A172 (cell line): ENCODE data around the gene CAMK1D. TPM values are rescaled to one million over a fixed set of nuclear protein-coding genes. Genes with fewer than 3 reads are reported as not detected.
A peak's percentile ranks its signal among the peaks of the same experiment; 100 is the strongest.
"Not testable (repeated sequence)": the region's sequence is repeated elsewhere in the genome, so short reads cannot be mapped to it uniquely, and the experiment has no call there.

ENCODE experiments used
- DNase-seq: peaks from one replicate; pipeline ENCODE4 v3.0.0-alpha.2; 2015; ENCODE audit warnings: low spot score
- total RNA-seq: library from RNA; depleted of rRNA; stranded (reverse); fragments of >200 nt; shearing (Covaris generic); gene quantifications from 2 replicates; pipeline ENCODE4 v1.2.3, GENCODE V29; 2014

The CAMK1D gene
- total RNA-seq, 1 experiment from 2014 or later, result 2.6 TPM

DNA sequence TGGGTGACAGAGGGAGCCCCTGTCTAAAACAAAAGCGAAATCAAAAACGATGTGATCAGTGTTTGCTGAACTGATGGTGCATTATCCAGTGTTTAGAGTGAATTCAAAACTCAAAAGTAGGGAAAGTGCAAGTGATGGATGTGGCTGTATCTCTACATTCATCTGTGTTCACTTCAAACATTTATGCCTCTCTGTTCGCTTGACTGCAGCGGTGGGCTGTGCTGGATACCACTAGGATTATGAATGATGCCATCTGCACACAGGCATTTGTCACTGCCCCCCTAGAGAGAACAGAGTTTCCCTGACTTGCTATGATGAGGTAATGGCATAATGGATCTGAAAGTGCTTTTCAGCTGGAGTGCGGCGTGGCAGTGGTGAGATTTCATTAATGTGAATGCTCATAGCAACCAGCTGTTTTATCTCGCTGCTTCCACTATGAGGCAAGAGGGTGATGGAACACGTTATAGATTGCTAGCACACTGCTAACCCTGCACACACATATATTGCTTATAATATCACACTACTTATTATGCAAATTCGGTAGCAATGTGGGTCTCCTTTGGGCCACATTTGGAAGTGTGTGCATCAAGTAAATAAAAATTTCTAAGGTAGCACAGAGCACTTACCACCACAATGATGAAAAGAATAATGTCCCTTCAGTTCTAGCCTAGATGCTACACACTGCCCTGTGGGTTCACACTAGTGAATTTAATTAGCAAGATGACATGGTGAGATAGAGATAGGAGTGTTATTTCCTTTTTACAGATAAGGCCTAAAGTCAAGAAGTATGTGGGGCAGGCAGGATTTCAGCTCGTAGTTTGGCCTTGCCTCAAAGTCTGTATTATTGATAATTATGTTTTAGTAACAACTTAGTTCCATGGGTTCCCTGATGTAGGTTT is 164.7 kb downstream of the CAMK1D start:
- DNase-seq, result no peak

DNA sequence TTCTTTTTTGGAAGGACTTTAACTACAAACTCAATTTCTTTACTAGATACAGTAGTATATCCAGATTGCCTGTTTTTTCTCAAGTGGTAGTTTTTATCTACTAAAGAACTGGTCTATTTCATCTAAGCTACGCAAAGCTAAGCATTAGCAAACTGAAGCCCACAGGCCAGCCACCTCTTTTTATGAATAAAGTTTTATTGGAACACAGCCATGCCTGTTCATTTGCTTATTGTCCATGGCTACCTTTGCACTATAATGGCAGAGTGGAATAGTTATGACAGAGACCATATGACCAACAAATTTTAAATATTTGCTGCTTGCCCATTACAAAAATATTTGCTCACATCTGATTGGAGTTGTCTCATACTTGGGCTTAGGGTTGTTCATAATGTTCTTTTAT is 168.7 kb downstream of the CAMK1D start:
- no peak for DNase-seq

GRCh38 chr10:12521423-12521822 is 172.1 kb downstream of the CAMK1D start:
- DNase-seq, result no peak

- no peak for DNase-seq
These were observed 177.0 kb downstream of the CAMK1D start for GRCh38 chr10:12526311-12526710.

DNA sequence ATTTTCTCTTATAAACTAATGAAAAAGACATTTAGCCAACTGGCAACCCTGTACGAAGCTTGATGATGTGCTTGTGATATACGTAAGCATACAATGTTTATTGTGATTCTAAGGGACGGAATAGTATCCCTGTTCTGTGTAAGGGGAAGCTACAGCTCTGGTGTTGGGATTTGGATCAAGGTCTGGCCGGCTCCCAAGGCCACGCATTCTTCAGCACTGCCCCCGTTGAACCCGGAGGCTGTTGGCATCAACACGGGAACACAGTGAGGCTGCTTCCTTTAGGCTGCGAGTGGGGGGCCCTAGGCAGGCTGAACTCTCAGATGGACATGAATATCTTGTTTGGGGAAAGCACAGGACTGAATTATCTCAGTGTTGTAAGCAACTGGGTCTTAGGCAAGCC is 180.6 kb downstream of the CAMK1D start:
- no peak for DNase-seq

GRCh38 chr10:12531305-12532220 is 182.2 kb downstream of the CAMK1D start:
- DNase-seq, result no peak

GRCh38 chr10:12533151-12533550 is 183.8 kb downstream of the CAMK1D start:
- DNase-seq, result peak; percentile 33

DNA sequence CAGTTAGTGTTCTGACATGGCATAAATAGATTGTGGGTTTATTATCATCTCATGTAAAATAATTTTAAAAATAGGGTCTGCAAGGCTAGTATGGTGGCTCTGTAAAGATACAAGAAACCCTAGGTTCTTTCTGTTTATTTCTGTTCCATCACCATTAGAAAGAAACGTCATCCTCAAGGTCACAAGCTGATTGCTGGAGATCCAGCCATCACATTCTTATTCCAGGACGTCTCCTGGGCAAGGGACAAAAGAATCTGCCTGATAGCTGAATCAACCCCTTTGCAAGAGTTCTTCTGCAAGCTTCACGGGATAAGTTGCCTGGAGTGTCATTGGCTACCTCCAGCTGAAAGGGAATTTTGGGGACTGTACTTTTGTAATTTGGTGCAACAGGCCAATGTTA is 184.4 kb downstream of the CAMK1D start:
- DNase-seq, result no peak

DNA sequence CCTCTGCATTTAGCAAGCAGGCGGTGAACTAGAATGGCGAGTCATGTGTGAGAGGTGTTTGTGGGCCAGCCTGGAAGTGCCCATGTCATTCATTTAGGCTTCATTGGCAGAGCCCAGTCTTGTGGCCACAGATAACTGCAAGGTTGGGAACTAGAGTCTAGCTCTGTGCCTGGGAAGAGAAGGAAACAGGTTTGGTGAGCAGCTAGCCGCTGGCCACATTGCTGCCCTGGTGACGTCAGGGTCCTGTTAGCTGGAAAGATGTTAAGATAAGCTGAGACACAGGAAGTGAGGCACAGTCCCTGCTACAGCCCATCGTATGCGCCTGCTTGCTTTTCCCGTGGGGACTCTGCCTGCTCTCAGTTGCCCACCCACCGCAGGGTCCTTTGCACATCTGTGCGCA is 185.5 kb downstream of the CAMK1D start:
- DNase-seq, result peak; percentile 16

DNA sequence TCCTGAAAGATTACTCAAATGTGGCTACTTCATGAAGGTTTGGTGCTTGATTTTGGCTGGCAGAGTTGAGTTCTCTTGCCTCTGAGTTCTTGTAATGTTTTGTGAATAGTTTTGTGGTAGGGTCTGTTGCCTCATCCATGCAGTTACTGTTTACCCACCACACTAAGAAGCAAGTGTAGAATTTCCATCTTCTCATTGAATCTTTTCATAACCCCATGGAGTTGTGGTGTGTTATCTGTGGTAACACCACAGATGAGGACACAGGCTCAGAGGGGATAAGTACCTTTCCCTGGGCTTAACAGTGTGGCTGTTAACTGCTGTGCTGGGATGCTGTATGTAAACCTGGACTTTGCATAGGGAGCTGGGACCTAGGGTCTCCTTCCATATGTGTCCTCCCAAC is 186.3 kb downstream of the CAMK1D start:
- no peak for DNase-seq

DNA sequence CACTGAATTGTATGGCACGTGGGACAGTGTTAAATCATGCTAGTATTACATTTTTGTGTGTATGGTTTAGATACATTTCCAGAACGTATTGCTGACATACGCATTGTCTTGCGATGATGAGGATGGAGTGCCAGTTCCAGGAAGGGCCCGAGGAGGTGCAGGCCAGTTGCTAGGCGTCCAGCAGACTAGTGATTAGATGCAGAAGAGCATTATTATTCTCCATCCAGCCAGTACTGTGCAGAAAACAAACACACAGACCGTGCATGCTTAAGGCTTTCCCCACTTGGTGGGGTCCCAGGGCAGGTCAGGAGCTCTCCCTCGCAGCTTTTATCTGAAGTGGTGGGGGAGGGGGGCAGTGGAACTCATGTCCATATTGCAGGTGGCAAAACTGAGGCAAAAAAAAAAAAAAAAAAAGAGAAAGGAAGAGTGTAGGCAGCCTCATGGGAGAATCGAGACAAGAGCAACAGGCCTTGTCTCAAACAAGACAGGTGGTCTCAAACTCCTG is 189.2 kb downstream of the CAMK1D start:
- no peak for DNase-seq

GRCh38 chr10:12539350-12540164 is 190.2 kb downstream of the CAMK1D start:
- no peak for DNase-seq

- DNase-seq, result no peak
These were observed 191.0 kb downstream of the CAMK1D start for GRCh38 chr10:12540341-12540781.

DNA sequence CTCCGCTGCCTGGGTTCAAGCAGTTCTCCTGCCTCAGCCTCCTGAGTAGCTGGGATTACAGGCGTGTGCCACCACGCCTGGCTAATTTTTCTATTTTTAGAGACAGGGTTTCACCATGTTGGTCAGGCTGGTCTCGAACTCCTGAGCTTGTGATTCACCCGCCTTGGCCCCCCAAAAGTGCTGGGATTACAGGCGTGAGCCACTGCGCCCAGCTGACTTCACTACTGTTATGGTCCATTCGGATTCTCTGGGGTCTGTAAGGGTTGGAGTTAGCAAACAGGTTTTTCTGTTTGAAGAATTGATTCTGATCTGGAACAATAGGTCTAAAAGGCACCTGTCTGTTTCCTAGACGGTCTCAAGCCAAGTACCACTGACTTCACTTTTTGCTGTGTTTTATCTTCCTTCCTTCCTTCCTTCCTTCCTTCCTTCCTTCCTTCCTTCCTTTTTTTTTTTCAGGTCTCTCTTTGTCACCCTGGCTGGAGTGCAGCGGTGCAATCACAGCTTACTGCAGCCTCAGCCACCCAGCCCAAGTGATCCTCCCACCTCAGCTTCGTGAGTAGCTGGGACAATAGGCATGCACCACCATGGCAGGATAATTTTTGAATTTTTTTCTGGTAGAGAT is 192.2 kb downstream of the CAMK1D start:
- no peak for DNase-seq

- DNase-seq, result no peak
These were observed 192.9 kb downstream of the CAMK1D start for GRCh38 chr10:12542133-12542670.

GRCh38 chr10:12543589-12543988 is 194.2 kb downstream of the CAMK1D start:
- no peak for DNase-seq

DNA sequence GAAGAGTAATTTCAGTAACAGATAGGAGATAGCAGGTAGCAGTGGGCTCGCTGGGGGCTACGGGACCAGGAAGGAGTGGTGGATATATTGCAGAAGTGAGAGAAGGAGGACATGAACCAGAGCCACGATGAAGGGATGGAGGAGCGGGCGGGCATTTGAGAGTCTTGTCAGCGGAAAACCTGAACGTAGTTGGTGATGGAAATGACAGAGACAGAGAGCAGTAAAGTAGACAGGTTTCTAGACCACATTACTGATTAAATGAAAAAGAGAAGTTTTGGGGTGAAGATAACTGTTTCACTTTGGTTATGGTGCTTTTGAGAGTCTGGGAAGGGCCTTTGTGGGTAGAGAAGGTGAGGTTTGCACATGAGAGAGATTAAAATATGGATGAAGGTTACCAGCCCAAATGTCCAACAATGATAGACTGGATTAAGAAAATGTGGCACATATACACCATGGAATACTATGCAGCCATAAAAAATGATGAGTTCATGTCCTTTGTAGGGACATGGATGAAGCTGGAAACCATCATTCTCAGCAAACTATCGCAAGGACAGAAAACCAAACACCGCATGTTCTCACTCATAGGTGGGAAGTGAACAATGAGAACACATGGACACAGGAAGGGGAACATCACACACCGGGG is 196.9 kb downstream of the CAMK1D start:
- DNase-seq, result not testable (repeated sequence)

DNA sequence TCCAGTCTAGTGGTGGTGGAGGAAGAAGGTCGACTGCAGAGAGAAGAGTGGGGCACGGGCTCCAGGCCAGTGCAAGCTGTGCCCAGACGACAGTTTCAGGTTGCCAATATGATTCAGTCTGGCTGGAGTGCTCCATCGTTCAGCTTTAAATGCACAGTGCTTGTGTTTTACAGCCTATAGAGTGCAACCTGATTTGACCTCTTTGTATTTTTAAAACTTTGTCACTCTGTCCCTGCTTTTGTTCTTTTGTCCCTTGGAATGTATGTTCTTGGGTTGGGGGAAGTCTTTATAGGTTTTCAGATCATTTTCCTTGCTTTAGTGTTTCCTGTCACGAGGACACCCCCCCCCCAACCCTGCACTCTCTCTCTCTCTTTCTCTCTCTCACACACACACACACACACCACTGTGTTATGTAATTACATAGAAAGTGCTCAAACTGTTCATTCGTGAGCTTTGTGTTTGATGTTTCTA is 198.0 kb downstream of the CAMK1D start:
- no peak for DNase-seq

GRCh38 chr10:12549297-12549696 is 199.9 kb downstream of the CAMK1D start:
- DNase-seq, result no peak

GRCh38 chr10:12550994-12551393 is 201.6 kb downstream of the CAMK1D start:
- no peak for DNase-seq
